ENCODE data around the gene DNAJC27.
"Not testable (repeated sequence)": the region's sequence is repeated elsewhere in the genome, so short reads cannot be mapped to it uniquely, and the experiment has no call there.

The DNAJC27 gene

GRCh38 chr2:25000503-25001324 is 29.0 kb upstream of the DNAJC27 start:
- no peak overlapping the region for H3K4me3 ChIP-seq (ENCODE audit: low read depth, low read length)
- no peak for TF ChIP-seq CTCF (IDR thresholded peaks at IDR 0.05; ENCODE audit: low read depth, low read length, missing control alignments)
- DNase-seq (ENCODE audit: low read depth): no peak

GRCh38 chr2:25000036-25000435 is 28.3 kb upstream of the DNAJC27 start:
- DNase-seq (ENCODE audit: low read depth): no peak
- no peak for TF ChIP-seq CTCF (IDR thresholded peaks at IDR 0.05; ENCODE audit: low read depth, low read length, missing control alignments)
- H3K4me3 ChIP-seq (ENCODE audit: low read depth, low read length): no peak overlapping the region

- not testable (repeated sequence) for DNase-seq (ENCODE audit: low read depth); H3K4me3 ChIP-seq (ENCODE audit: low read depth, low read length)
Measured at GRCh38 chr2:24999097-24999496, 27.3 kb upstream of the DNAJC27 start.

- no peak overlapping the region for H3K4me3 ChIP-seq (ENCODE audit: low read depth, low read length)
- no peak for TF ChIP-seq CTCF (IDR thresholded peaks at IDR 0.05; ENCODE audit: low read depth, low read length, missing control alignments)
- DNase-seq (ENCODE audit: low read depth): no peak
Measured at GRCh38 chr2:24994146-24994724, 22.5 kb upstream of the DNAJC27 start.

GRCh38 chr2:24993406-24994145 is 21.8 kb upstream of the DNAJC27 start:
- no peak for TF ChIP-seq CTCF (IDR thresholded peaks at IDR 0.05; ENCODE audit: low read depth, low read length, missing control alignments)
- no peak overlapping the region for H3K4me3 ChIP-seq (ENCODE audit: low read depth, low read length)
- no peak for DNase-seq (ENCODE audit: low read depth)

- no peak overlapping the region for H3K4me3 ChIP-seq (ENCODE audit: low read depth, low read length)
- no peak for DNase-seq (ENCODE audit: low read depth)
- TF ChIP-seq CTCF (IDR thresholded peaks at IDR 0.05; ENCODE audit: low read depth, low read length, missing control alignments): no peak
Measured at GRCh38 chr2:24986372-24986771, 14.6 kb upstream of the DNAJC27 start.

- TF ChIP-seq CTCF (IDR thresholded peaks at IDR 0.05; ENCODE audit: low read depth, low read length, missing control alignments): no peak
- no peak for DNase-seq (ENCODE audit: low read depth)
- H3K4me3 ChIP-seq (ENCODE audit: low read depth, low read length): no peak overlapping the region
Measured at GRCh38 chr2:24985511-24985910, 13.8 kb upstream of the DNAJC27 start.
